ENCODE data around the gene KRTCAP2.
"Not testable (repeated sequence)": the region's sequence is repeated elsewhere in the genome, so short reads cannot be mapped to it uniquely, and the experiment has no call there.

KRTCAP2 gene

DNA sequence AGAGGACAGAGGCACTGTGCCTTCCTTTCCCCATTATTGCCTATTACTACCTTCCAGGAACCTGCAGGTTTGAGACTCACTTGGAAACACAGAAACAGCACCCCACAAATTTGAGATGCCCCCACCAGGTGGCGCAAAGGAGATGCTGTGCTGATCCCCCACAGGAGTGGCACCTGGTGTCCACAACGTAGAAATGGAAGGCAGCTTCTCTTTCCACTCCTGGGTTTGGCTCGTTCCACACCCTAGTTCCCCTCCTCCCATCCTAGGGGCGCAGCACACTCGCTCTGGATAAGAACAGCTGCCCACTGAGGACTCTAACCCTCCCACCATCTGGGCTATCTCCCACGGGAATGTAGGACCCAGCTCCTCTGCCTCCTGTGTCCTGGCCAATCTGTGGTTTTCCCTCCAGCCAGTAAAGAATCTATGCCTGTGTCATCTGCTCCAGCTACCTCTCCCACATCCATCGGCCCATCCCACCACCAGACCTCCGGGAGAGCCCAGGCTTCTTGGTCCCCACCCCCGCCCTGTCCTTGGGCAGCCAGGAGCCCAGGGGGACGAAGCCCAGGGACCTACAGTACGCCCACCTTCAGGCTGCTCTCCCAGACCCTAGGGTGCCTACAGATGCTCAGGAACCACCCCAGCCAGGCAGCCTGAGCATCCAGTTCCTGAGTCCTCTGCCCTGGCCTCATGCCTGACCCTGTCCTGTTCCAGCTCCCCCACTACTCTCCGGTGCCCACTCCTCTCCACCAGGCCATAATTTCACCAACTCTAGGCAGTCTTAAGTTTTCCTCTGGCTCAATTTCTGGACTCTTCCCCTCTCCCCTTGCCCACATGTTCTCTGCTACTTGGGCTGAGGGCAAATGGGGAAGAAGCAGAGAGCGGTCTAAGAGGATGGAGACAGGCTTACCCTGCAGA, 34.0 kb upstream of the KRTCAP2 start:
- peak; percentile 94 for DNase-seq
- Mint-ChIP-seq H3K27ac (peak overlapping the region; percentile 77), H3K4me1 (ENCODE audit: low read depth) (peaks cover 30% of the 10 kb centered on the region), H3K9me3 (no peaks in the 10 kb centered on the region), H3K4me3 (peak overlapping the region; percentile 50), H3K27me3 (no peaks in the 10 kb centered on the region), H3K36me3 (ENCODE audit: low read depth) (peaks cover 25% of the 10 kb centered on the region)

GRCh38 chr1:155205969-155206593, 33.0 kb upstream of the KRTCAP2 start:
- H3K27me3 Mint-ChIP-seq = no peaks in the 10 kb centered on the region
- H3K36me3 Mint-ChIP-seq (ENCODE audit: low read depth) = peaks cover 18% of the 10 kb centered on the region
- H3K4me3 Mint-ChIP-seq = no peak overlapping the region
- DNase-seq = no peak
- no peaks in the 10 kb centered on the region for H3K9me3 Mint-ChIP-seq
- H3K27ac Mint-ChIP-seq = no peak overlapping the region
- peaks cover 30% of the 10 kb centered on the region for H3K4me1 Mint-ChIP-seq (ENCODE audit: low read depth)

GRCh38 chr1:155205035-155205434, 31.9 kb upstream of the KRTCAP2 start:
- Mint-ChIP-seq H3K27me3 (no peaks in the 10 kb centered on the region), H3K4me3 (no peak overlapping the region), H3K27ac (no peak overlapping the region), H3K36me3 (ENCODE audit: low read depth) (peaks cover 15% of the 10 kb centered on the region), H3K4me1 (ENCODE audit: low read depth) (peaks cover 23% of the 10 kb centered on the region), H3K9me3 (no peaks in the 10 kb centered on the region)
- DNase-seq = no peak

- Mint-ChIP-seq H3K36me3 (ENCODE audit: low read depth) (peaks cover 19% of the 10 kb centered on the region), H3K27ac (peak overlapping the region; percentile 76), H3K4me3 (no peak overlapping the region), H3K9me3 (no peaks in the 10 kb centered on the region), H3K27me3 (no peaks in the 10 kb centered on the region), H3K4me1 (ENCODE audit: low read depth) (peaks cover 11% of the 10 kb centered on the region)
- DNase-seq = no peak
Measured at GRCh38 chr1:155202731-155203515, 29.8 kb upstream of the KRTCAP2 start.

DNA sequence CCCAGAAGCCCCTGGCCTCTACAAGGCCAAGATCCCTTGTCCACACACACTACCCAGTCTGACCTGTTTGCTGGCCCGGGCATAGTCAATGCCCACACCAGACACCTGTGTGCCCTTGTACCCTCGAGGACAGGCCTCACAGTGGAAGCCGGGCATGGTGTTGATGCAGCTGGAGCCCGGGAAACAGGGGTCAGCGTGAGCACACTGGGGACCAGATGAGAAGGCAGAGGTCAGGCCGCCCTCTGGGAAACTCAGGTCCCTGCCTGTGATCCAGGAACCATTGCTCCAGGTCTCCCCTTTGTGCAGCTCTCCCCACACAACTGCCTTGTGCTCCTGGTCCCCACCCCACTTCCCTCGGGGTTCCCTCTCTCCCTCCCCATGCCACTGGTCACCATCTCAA, 29.1 kb upstream of the KRTCAP2 start:
- DNase-seq = no peak
- H3K4me1 Mint-ChIP-seq (ENCODE audit: low read depth) = peaks cover 6% of the 10 kb centered on the region
- H3K4me3 Mint-ChIP-seq = no peak overlapping the region
- no peaks in the 10 kb centered on the region for H3K27me3 Mint-ChIP-seq
- H3K27ac Mint-ChIP-seq = no peak overlapping the region
- H3K9me3 Mint-ChIP-seq = no peaks in the 10 kb centered on the region
- peaks cover 26% of the 10 kb centered on the region for H3K36me3 Mint-ChIP-seq (ENCODE audit: low read depth)

GRCh38 chr1:155200920-155201319, 27.8 kb upstream of the KRTCAP2 start:
- Mint-ChIP-seq H3K4me3 (no peak overlapping the region), H3K27me3 (no peaks in the 10 kb centered on the region), H3K9me3 (no peaks in the 10 kb centered on the region), H3K36me3 (ENCODE audit: low read depth) (peaks cover 34% of the 10 kb centered on the region), H3K4me1 (ENCODE audit: low read depth) (peaks cover 4% of the 10 kb centered on the region), H3K27ac (no peak overlapping the region)
- no peak for DNase-seq

DNA sequence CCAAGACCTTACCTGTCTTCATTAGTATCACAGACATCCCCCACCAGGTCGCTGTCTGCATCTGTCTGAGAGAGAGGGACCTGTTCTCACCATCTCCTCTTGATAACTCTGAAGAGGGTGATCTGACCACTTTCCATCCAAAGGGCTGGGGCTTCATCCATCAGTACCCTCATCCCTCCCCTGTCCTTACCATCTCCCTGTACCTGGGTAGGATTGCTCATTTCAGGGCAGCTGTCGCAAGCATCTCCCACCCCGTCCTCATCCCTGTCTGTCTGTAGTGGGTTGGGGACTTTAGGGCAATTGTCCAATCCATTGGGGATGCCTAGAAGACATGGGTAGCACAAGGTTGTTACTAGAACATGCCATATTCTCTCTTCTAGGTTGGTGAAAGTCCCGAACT, 26.7 kb upstream of the KRTCAP2 start:
- Mint-ChIP-seq H3K27ac (no peak overlapping the region), H3K4me1 (ENCODE audit: low read depth) (peaks cover 11% of the 10 kb centered on the region), H3K36me3 (ENCODE audit: low read depth) (peaks cover 37% of the 10 kb centered on the region), H3K4me3 (no peak overlapping the region), H3K27me3 (no peaks in the 10 kb centered on the region), H3K9me3 (no peaks in the 10 kb centered on the region)
- DNase-seq = no peak

- peaks cover 45% of the 10 kb centered on the region for H3K36me3 Mint-ChIP-seq (ENCODE audit: low read depth)
- H3K9me3 Mint-ChIP-seq = no peaks in the 10 kb centered on the region
- no peaks in the 10 kb centered on the region for H3K27me3 Mint-ChIP-seq
- no peak for DNase-seq
- no peak overlapping the region for H3K4me3 Mint-ChIP-seq
- H3K27ac Mint-ChIP-seq = no peak overlapping the region
- peaks cover 22% of the 10 kb centered on the region for H3K4me1 Mint-ChIP-seq (ENCODE audit: low read depth)
Measured at GRCh38 chr1:155198547-155198906, 25.4 kb upstream of the KRTCAP2 start.

GRCh38 chr1:155197901-155198546, 24.9 kb upstream of the KRTCAP2 start:
- H3K4me3 Mint-ChIP-seq = no peak overlapping the region
- peaks cover 46% of the 10 kb centered on the region for H3K36me3 Mint-ChIP-seq (ENCODE audit: low read depth)
- no peaks in the 10 kb centered on the region for H3K9me3 Mint-ChIP-seq
- H3K27ac Mint-ChIP-seq = no peak overlapping the region
- DNase-seq = no peak
- no peaks in the 10 kb centered on the region for H3K27me3 Mint-ChIP-seq
- H3K4me1 Mint-ChIP-seq (ENCODE audit: low read depth) = peaks cover 27% of the 10 kb centered on the region

GRCh38 chr1:155196893-155197638, 24.0 kb upstream of the KRTCAP2 start:
- H3K27ac Mint-ChIP-seq = no peak overlapping the region
- no peaks in the 10 kb centered on the region for H3K9me3 Mint-ChIP-seq
- DNase-seq = no peak
- H3K4me3 Mint-ChIP-seq = no peak overlapping the region
- peaks cover 34% of the 10 kb centered on the region for H3K4me1 Mint-ChIP-seq (ENCODE audit: low read depth)
- H3K27me3 Mint-ChIP-seq = no peaks in the 10 kb centered on the region
- peaks cover 46% of the 10 kb centered on the region for H3K36me3 Mint-ChIP-seq (ENCODE audit: low read depth)

DNA sequence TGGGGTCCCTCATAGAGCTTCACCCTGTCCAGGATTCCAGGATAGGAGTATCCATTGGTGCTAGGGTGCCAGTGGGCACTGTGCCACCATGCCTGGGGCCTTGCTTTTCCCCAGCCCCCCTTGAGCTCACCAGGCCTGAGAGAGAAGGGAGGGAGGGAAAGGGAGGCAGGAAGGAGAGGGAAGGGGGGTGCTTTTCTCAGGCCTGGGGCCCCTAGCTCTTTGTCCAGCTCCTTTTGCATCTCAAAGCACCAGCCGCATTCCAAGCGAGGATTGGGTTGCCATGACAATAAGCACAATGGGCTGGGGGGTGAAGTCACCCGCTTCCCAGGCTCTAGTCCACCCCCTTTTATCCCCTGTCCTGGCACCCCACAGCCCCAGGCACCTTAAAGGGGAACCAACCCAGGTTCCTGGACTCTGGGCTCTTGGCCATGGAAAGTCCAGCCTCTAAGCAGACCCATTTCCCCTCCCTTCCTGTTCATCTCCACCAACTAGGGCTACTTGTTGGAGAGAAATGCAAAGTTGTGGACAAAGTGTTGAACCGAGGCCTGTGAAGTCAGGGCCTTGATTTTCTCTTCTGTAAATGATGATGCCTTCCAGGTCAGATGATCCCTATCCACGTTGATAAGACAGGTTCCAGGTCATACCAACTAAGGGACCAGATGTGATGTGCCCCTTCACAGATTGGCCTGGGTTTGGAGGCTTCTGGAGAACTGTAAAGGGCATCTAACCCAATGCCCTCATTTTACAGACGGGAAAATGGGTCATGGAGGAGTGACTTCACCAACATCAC, 23.2 kb upstream of the KRTCAP2 start:
- Mint-ChIP-seq H3K27me3 (no peaks in the 10 kb centered on the region), H3K36me3 (ENCODE audit: low read depth) (peaks cover 46% of the 10 kb centered on the region), H3K27ac (no peak overlapping the region), H3K9me3 (no peaks in the 10 kb centered on the region), H3K4me1 (ENCODE audit: low read depth) (peaks cover 37% of the 10 kb centered on the region), H3K4me3 (peak overlapping the region; percentile 82)
- DNase-seq = no peak

DNA sequence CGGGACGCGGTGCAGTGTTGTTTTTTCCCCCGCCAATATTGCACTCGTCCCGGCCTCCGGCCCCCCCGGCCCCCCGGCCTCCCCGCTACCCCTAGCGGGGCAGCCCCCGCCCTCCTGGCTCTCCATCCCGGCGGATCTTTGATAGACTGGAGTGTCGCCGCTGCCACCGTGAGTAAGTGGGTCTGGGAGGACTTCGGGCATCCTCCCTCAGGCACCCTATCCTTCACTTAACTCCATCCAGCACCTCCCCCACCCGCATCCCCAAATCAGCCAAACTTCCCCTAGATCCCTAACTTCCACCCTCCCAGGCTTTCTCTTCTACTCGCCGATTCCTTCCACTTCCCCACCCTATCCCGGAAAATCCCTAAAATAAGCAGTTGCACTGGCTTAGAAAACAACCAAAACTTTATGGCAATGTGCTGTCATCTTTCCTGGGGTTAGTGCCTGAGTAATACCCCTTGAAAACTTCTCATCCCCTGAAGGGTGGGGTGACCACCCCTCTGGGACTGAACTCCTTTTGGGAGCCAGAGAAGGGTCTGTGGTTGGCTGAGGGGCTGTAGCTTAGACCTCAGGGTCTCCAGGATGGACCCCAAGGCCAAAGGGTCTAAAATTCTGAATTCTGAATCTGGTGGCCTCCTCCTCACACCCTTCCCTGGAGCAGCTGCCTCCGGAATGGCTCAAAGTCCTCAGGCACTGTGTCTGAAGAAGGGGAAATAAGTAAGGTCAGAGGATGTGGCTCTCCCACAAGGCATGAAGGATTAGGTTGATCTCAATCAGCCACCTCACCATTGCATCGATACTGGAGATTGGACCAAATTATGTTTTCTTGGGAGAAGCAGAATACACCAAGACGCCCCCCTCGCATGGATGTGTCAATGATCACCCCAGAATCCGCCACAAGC, 22.3 kb upstream of the KRTCAP2 start:
- Mint-ChIP-seq H3K4me3 (peak overlapping the region; percentile 82), H3K4me1 (ENCODE audit: low read depth) (peaks cover 37% of the 10 kb centered on the region), H3K9me3 (no peaks in the 10 kb centered on the region), H3K27ac (peak overlapping the region; percentile 82), H3K36me3 (ENCODE audit: low read depth) (peaks cover 42% of the 10 kb centered on the region), H3K27me3 (no peaks in the 10 kb centered on the region)
- DNase-seq = no peak

DNA sequence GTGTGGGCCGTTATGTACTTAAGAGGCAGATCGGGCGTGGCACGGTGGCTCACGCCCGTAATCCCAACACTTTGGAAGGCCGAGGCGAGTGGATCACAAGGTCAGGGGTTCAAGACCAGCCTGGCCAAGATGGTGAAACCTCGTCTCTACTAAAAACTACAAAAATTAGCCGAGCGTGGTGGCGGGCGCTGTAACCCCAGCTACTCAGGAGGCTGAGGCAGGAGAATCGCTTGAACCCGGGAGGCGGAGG, 20.8 kb upstream of the KRTCAP2 start:
- Mint-ChIP-seq H3K27ac (peak overlapping the region; percentile 98), H3K36me3 (ENCODE audit: low read depth) (peaks cover 34% of the 10 kb centered on the region), H3K4me1 (ENCODE audit: low read depth) (peaks cover 37% of the 10 kb centered on the region), H3K4me3 (peak overlapping the region; percentile 91)
- not testable (repeated sequence) for H3K9me3 Mint-ChIP-seq, DNase-seq, H3K27me3 Mint-ChIP-seq

Data from activated T-cell treated with anti-CD3 and anti-CD28 coated beads, Interleukin-2, amount 50 U/mL, for 24 hours (primary cell).